ENCODE results near the gene SLC1A4. TPM values are rescaled to one million over a fixed set of nuclear protein-coding genes. Genes with fewer than 3 reads are reported as not detected.

SLC1A4 gene
- total RNA-seq (2022; extraction: Qiagen RNA extraction) = 9.1 to 12.6 TPM (median 12.0 TPM) in 5 replicates

DNA sequence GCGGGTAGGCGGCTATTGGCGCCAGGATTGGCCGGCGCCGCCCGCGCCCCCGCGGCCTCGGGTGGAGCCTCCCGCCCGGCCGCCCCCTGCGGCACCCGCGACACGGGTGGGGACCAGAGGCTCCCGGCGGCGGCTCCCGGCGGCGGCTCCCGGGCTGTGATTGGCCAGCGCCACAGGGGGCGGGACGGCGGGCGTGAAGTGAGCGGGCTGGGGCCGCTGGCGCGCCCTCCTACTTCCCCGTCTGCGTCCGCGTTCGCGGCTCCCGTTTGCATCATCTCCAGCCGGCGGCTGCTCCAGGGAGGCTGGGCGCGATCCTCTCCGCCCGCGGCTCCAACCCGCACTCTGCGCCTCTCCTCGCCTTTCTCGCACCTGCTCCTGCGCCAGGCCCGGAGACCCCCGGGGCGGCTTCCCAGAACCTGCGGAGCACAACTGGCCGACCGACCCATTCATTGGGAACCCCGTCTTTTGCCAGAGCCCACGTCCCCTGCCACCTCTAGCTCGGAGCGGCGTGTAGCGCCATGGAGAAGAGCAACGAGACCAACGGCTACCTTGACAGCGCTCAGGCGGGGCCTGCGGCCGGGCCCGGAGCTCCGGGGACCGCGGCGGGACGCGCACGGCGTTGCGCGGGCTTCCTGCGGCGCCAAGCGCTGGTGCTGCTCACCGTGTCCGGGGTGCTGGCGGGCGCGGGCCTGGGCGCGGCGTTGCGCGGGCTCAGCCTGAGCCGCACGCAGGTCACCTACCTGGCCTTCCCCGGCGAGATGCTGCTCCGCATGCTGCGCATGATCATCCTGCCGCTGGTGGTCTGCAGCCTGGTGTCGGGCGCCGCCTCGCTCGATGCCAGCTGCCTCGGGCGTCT, at the start of gene SLC1A4:
SLC1A4 (plus strand) TSS at position 274 of the 856 bp plus-strand sequence; CDS start at position 519, 245 bp downstream.

GRCh38 chr2:65056215-65057053, 67.2 kb downstream of the SLC1A4 start, which contains the start of gene CEP68:
Gene CEP68 (plus strand): TSS chr2:65056416. CDS start chr2:65069445, 13,029 bp downstream.

Other genes with a start within 250 kb of the SLC1A4 start
- 9.2 to 14.0 TPM (median 12.3 TPM) in 5 replicates for gene CEP68, start 67.0 kb downstream of the SLC1A4 start, total RNA-seq (2022; extraction: Qiagen RNA extraction)
- gene RAB1A, start 140.7 kb downstream of the SLC1A4 start, total RNA-seq (2022; extraction: Qiagen RNA extraction) = 218 to 235 TPM (median 231 TPM) in 5 replicates
- gene ACTR2, start 238.4 kb downstream of the SLC1A4 start, total RNA-seq (2022; extraction: Qiagen RNA extraction) = 157 to 223 TPM (median 197 TPM) in 5 replicates